Measurements from ENCODE around the gene ZNF574. TPM values are rescaled to one million over a fixed set of nuclear protein-coding genes. Genes with fewer than 3 reads are reported as not detected.

ZNF574 gene
- total RNA-seq, 2 donors from 2014 or later, result 24.4 to 44.1 TPM

DNA sequence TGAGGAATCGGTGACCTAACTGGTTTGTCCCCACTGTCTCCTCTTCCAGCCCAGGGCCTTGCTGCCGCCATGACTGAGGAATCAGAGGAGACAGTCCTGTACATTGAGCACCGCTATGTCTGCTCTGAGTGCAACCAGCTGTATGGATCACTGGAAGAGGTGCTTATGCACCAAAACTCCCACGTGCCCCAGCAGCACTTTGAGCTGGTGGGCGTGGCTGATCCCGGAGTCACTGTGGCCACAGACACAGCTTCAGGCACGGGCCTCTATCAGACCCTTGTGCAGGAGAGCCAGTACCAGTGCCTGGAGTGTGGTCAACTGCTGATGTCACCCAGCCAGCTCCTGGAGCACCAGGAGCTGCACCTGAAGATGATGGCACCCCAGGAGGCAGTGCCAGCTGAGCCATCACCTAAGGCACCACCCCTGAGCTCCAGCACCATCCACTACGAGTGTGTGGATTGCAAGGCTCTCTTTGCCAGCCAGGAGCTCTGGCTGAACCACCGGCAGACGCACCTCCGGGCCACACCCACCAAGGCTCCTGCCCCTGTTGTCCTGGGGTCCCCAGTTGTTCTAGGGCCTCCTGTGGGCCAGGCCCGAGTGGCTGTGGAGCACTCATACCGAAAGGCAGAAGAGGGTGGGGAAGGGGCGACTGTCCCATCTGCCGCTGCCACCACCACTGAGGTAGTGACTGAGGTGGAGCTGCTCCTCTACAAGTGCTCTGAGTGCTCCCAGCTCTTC, 2.7 kb downstream of the ZNF574 start:
- TF ChIP-seq, protein P1, sequence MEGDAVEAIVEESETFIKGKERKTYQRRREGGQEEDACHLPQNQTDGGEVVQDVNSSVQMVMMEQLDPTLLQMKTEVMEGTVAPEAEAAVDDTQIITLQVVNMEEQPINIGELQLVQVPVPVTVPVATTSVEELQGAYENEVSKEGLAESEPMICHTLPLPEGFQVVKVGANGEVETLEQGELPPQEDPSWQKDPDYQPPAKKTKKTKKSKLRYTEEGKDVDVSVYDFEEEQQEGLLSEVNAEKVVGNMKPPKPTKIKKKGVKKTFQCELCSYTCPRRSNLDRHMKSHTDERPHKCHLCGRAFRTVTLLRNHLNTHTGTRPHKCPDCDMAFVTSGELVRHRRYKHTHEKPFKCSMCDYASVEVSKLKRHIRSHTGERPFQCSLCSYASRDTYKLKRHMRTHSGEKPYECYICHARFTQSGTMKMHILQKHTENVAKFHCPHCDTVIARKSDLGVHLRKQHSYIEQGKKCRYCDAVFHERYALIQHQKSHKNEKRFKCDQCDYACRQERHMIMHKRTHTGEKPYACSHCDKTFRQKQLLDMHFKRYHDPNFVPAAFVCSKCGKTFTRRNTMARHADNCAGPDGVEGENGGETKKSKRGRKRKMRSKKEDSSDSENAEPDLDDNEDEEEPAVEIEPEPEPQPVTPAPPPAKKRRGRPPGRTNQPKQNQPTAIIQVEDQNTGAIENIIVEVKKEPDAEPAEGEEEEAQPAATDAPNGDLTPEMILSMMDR (IDR thresholded peaks at IDR 0.05), result no peak
- TF ChIP-seq POLR2AphosphoS5 (IDR thresholded peaks at IDR 0.05) (no peak), POLR2A (IDR thresholded peaks at IDR 0.05) (no peak)
- Histone ChIP-seq H3K4me1 (replicated peaks) (peaks cover 5% of the 10 kb centered on the region), H3K9me3 (no peaks in the 10 kb centered on the region), H3K36me3 (peaks cover 6 to 18% of the 10 kb centered on the region in 2 donors), H3K27me3 (replicated peaks; ENCODE audit: insufficient read depth) (no peaks in the 10 kb centered on the region), H3K27ac (no peak overlapping the region), H3K4me3 (no peak overlapping the region)
- 66% methylated on average over 15 of the region's 15 CpGs for WGBS
- DNase-seq (ENCODE audit: low spot score), result no peak
- intact Hi-C loops (cut with DNase I), result no loop called here

GRCh38 chr19:42079276-42079669, 3.3 kb downstream of the ZNF574 start:
- Histone ChIP-seq H3K27me3 (replicated peaks; ENCODE audit: insufficient read depth) (no peaks in the 10 kb centered on the region), H3K36me3 (peaks cover 6 to 18% of the 10 kb centered on the region in 2 donors), H3K9me3 (no peaks in the 10 kb centered on the region), H3K4me3 (no peak overlapping the region), H3K4me1 (replicated peaks) (peaks cover 5% of the 10 kb centered on the region), H3K27ac (no peak overlapping the region)
- TF ChIP-seq, protein P1 (IDR thresholded peaks at IDR 0.05), result no peak
- TF ChIP-seq POLR2A (IDR thresholded peaks at IDR 0.05), result no peak
- no peak for TF ChIP-seq POLR2AphosphoS5 (IDR thresholded peaks at IDR 0.05)
- intact Hi-C loops (cut with DNase I), result no loop called here
- 84% methylated on average over 16 of the region's 16 CpGs for WGBS
- no peak for DNase-seq (ENCODE audit: low spot score)

GRCh38 chr19:42079886-42080763, 4.2 kb downstream of the ZNF574 start:
- DNase-seq (ENCODE audit: low spot score), result no peak
- H3K4me1 ChIP-seq (replicated peaks), result peaks cover 5% of the 10 kb centered on the region
- TF ChIP-seq, protein P1 (IDR thresholded peaks at IDR 0.05), result no peak
- TF ChIP-seq POLR2A (IDR thresholded peaks at IDR 0.05) (no peak), POLR2AphosphoS5 (IDR thresholded peaks at IDR 0.05) (no peak)
- H3K4me3 ChIP-seq, result no peak overlapping the region
- intact Hi-C loops (cut with DNase I), result no loop called here
- no peak overlapping the region for H3K27ac ChIP-seq
- H3K27me3 ChIP-seq (replicated peaks; ENCODE audit: insufficient read depth), result no peaks in the 10 kb centered on the region
- 90% methylated on average over 36 of the region's 44 CpGs for WGBS
- H3K36me3 ChIP-seq, result peaks cover 6 to 18% of the 10 kb centered on the region in 2 donors
- no peaks in the 10 kb centered on the region for H3K9me3 ChIP-seq

- Histone ChIP-seq H3K4me1 (replicated peaks) (peaks cover 5% of the 10 kb centered on the region), H3K27ac (no peak overlapping the region), H3K4me3 (no peak overlapping the region), H3K27me3 (replicated peaks; ENCODE audit: insufficient read depth) (no peaks in the 10 kb centered on the region), H3K9me3 (no peaks in the 10 kb centered on the region), H3K36me3 (peaks cover 6 to 18% of the 10 kb centered on the region in 2 donors)
- TF ChIP-seq, protein P1 (IDR thresholded peaks at IDR 0.05), result no peak
- TF ChIP-seq POLR2A (IDR thresholded peaks at IDR 0.05) (no peak), POLR2AphosphoS5 (IDR thresholded peaks at IDR 0.05) (no peak)
- no peak for DNase-seq (ENCODE audit: low spot score)
- intact Hi-C loops (cut with DNase I), result no loop called here
- 84% methylated on average over 17 of the region's 28 CpGs for WGBS
Measured at GRCh38 chr19:42080764-42081375, 4.9 kb downstream of the ZNF574 start.

Data from prostate gland (tissue), 2 donors.